Measurements from ENCODE around the gene DNASE1L1. TPM values are rescaled to one million over a fixed set of nuclear protein-coding genes. Genes with fewer than 3 reads are reported as not detected.

DNASE1L1 gene
- total and polyA plus RNA-seq, 10 donors: 18.1 to 54.5 (median 36.8) TPM

DNA sequence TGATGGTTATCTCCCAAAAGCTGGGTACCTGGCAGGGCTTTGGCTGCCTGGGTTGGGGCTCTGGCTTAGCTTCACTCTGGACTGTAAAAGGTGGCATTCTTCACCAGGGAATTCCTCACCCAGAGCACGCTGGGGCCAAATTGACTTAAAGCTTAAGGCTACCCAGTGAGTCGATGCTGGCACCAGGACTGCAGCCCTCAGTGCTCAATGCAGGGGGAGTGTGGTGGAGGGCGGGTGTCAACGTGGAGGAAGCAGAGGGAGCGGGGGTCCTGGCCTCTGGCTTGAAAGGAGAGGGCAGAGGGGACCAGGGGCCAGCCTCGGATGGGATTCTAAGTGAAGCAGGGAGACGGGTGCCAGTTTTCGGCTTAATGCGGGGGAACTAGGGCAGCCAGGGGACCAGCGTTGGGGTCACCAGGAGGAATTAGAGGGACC, 34.4 kb upstream of the DNASE1L1 start:
- intact Hi-C loops (cut with DNase I; ENCODE audit: low total_unique reads): no loop called here
- peaks cover 0 to 6% (median 0%) of the 10 kb centered on the region in 7 donors for H3K27me3 ChIP-seq (replicated peaks in 1 of 7)
- TF ChIP-seq CTCF (IDR thresholded peaks at IDR 0.05 in 8 of 11, conservative IDR thresholded peaks at IDR 0.05 in 3 of 11) (no peak), POLR2AphosphoS5 (IDR thresholded peaks at IDR 0.05) (no peak), POLR2A (IDR thresholded peaks at IDR 0.05) (no peak)
- H3K27ac ChIP-seq: peak overlapping the region; percentile 46 to 91 (median 78)
- peak overlapping the region in 3 of 8 donors; percentile 51 to 78 (median 62) for H3K4me3 ChIP-seq
- DNase-seq: no peak
- no peaks in the 10 kb centered on the region for H3K9me3 ChIP-seq
- peaks cover 0 to 77% (median 19%) of the 10 kb centered on the region in 6 donors for H3K36me3 ChIP-seq
- WGBS, 5 donors: 9 to 55% (median 20%) methylated on average over 6 to 10 of the region's 10 CpGs
- H3K4me1 ChIP-seq: peaks cover 8 to 65% (median 25%) of the 10 kb centered on the region in 6 donors

DNA sequence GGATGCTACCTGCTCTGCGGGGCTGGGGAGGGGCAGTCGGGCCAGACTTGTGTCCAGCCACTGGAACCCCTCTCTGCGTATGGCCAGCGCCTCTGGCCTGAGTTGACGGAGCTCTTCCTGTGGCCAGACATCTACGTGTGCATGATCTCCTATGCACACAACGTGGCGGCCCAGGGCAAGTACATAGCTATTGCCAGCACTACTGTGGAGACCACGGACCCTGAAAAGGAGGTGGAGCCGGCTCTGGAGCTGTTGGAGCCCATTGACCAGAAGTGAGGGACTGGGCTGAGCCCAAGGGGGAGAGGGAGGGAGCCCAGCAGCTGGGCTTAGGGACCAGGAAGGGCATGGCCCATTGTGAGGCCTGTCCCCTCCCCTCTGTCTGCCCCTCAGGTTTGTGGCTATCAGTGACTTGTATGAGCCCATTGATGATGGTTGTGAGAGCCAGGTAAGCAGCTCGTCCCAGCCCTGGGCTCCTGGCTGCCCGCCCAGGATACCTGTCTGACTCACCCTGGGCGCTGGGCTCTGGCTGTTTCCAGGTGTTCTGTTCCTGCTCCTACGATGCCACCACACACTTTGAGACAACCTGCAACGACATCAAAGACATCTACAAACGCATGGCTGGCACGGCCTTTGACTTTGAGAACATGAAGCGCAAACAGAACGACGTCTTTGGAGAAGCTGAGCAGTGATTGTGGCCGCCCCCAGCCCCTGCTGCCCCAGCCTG, 33.1 kb upstream of the DNASE1L1 start:
- WGBS, 5 donors: 79 to 95% (median 87%) methylated on average over 8 to 21 of the region's 21 CpGs
- no peaks in the 10 kb centered on the region for H3K9me3 ChIP-seq
- intact Hi-C loops (cut with DNase I; ENCODE audit: low total_unique reads): no loop called here

GRCh38 chrX:154441564-154441963, 32.5 kb upstream of the DNASE1L1 start:
- H3K9me3 ChIP-seq: no peaks in the 10 kb centered on the region
- peaks cover 9 to 75% (median 33%) of the 10 kb centered on the region in 6 donors for H3K4me1 ChIP-seq
- peaks cover 0 to 59% (median 18%) of the 10 kb centered on the region in 6 donors for H3K36me3 ChIP-seq
- peaks cover 0 to 6% (median 0%) of the 10 kb centered on the region in 7 donors for H3K27me3 ChIP-seq (replicated peaks in 1 of 7)
- DNase-seq: peak; percentile 71
- WGBS, 5 donors: 82 to 95% (median 87%) methylated on average over 7 to 11 of the region's 11 CpGs
- peak overlapping the region in 2 of 8 donors; percentile 32 to 42 for H3K27ac ChIP-seq
- intact Hi-C loops (cut with DNase I; ENCODE audit: low total_unique reads): no loop called here
- H3K4me3 ChIP-seq: no peak overlapping the region
- TF ChIP-seq CTCF (IDR thresholded peaks at IDR 0.05 in 8 of 11, conservative IDR thresholded peaks at IDR 0.05 in 3 of 11): no peak
- TF ChIP-seq POLR2AphosphoS5 (IDR thresholded peaks at IDR 0.05): no peak
- no peak for TF ChIP-seq POLR2A (IDR thresholded peaks at IDR 0.05)

More for the DNA sequence above, 33.1 kb upstream of the DNASE1L1 start:
- Histone ChIP-seq H3K27me3 (replicated peaks in 1 of 7) (peaks cover 0 to 6% (median 0%) of the 10 kb centered on the region in 7 donors), H3K4me1 (peaks cover 9 to 75% (median 33%) of the 10 kb centered on the region in 6 donors), H3K36me3 (peaks cover 0 to 64% (median 18%) of the 10 kb centered on the region in 6 donors), H3K27ac (peak overlapping the region in 1 of 8 donors; percentile 42), H3K4me3 (no peak overlapping the region)
- TF ChIP-seq POLR2A (IDR thresholded peaks at IDR 0.05) (no peak), POLR2AphosphoS5 (IDR thresholded peaks at IDR 0.05) (no peak), CTCF (IDR thresholded peaks at IDR 0.05 in 8 of 11, conservative IDR thresholded peaks at IDR 0.05 in 3 of 11) (no peak)
- DNase-seq: peak; percentile 65

All from spleen (tissue), 11 donors.